ENCODE results near the gene TMEM134.

DNA sequence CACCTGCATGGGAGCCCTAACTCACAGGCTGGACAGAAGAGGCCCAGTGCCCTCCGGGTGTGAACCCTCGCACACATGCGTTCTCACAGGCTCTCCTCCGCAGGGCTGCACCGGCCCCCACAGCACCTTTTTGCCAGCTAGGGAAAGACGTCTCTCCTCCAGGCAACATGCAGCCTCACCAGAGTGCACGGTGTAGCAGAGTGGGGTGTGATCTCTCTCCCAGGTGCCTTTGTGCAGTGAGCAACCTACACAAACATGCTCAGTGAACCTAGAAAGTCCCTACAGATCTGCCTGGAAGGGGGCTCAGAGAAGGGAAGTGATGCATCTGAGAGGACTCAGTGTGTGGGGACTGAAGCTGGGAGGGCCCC is 57.3 kb downstream of the TMEM134 start:
- TF ChIP-seq, protein P1, sequence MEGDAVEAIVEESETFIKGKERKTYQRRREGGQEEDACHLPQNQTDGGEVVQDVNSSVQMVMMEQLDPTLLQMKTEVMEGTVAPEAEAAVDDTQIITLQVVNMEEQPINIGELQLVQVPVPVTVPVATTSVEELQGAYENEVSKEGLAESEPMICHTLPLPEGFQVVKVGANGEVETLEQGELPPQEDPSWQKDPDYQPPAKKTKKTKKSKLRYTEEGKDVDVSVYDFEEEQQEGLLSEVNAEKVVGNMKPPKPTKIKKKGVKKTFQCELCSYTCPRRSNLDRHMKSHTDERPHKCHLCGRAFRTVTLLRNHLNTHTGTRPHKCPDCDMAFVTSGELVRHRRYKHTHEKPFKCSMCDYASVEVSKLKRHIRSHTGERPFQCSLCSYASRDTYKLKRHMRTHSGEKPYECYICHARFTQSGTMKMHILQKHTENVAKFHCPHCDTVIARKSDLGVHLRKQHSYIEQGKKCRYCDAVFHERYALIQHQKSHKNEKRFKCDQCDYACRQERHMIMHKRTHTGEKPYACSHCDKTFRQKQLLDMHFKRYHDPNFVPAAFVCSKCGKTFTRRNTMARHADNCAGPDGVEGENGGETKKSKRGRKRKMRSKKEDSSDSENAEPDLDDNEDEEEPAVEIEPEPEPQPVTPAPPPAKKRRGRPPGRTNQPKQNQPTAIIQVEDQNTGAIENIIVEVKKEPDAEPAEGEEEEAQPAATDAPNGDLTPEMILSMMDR (IDR thresholded peaks at IDR 0.05 in 2 of 3, conservative IDR thresholded peaks at IDR 0.05 in 1 of 3; ENCODE audit: control insufficient read depth in 2 of 3, extremely low read depth in 1 of 3, insufficient read depth in 1 of 3, low read depth in 3 of 3, low read length in 3 of 3) = no peak
- TF ChIP-seq EZH2 (IDR thresholded peaks at IDR 0.05; ENCODE audit: borderline replicate concordance, control insufficient read depth, low read depth, low read length) (no peak), ZNF622 (IDR thresholded peaks at IDR 0.05) (no peak), RFX5 (IDR thresholded peaks at IDR 0.05; ENCODE audit: low read depth, low read length) (no peak), HCFC1 (IDR thresholded peaks at IDR 0.05; ENCODE audit: low read length) (no peak), FOXK2 (IDR thresholded peaks at IDR 0.05) (no peak), POLR2AphosphoS5 (IDR thresholded peaks at IDR 0.05; ENCODE audit: low read length) (no peak)

All from GM12878 (cell line).